Gastrocnemius medialis (tissue), 4 donors: ENCODE measurements around the gene CLCF1. TPM values are rescaled to one million over a fixed set of nuclear protein-coding genes. Genes with fewer than 3 reads are reported as not detected.

Experiments
- ATAC-seq, 2 donors: fragments of 150-250 bp; one replicate each; pipeline ENCODE4 v1.9.1; 2016
- DNase-seq, 2 donors: peaks; one replicate each; pipeline ENCODE4 v3.0.0-alpha.2; 2019
- H3K27ac ChIP-seq, 4 donors: fragments of 200-600 bp; sonication (generic); 1 replicate in 1 of 4; 2 replicates in 3 of 4; pipeline ENCODE4 v1.5.1; 2016 to 2018; ENCODE audit warnings: mild to moderate bottlenecking in 2 of 4, moderate library complexity in 1 of 4
- H3K27me3 ChIP-seq, 3 donors: fragments of 200-600 bp; sonication (generic) in 2 of 3; 1 replicate in 1 of 3; 2 replicates in 2 of 3; pipeline versions ENCODE4 v1.5.1 to v1.6.0; 2016 to 2019; ENCODE audit warnings: mild to moderate bottlenecking in 1 of 3, moderate library complexity in 1 of 3
- H3K36me3 ChIP-seq, 2 donors: fragments of 200-600 bp; sonication (generic) in 1 of 2; one replicate each; pipeline ENCODE4 v1.5.1; 2017 to 2018
- H3K4me1 ChIP-seq, 2 donors: fragments of 200-600 bp; sonication (generic) in 1 of 2; one replicate each; pipeline ENCODE4 v1.5.1; 2016 to 2017; ENCODE audit warnings: mild to moderate bottlenecking in 2 of 2
- H3K4me3 ChIP-seq, 4 donors: fragments of 200-600 bp; sonication (generic) in 3 of 4; 1 replicate in 1 of 4; 2 replicates in 3 of 4; pipeline ENCODE4 v1.5.1; 2016 to 2019; ENCODE audit warnings: mild to moderate bottlenecking in 2 of 4
- H3K9me3 ChIP-seq, 3 donors: fragments of 200-600 bp; sonication (generic) in 2 of 3; 1 replicate in 1 of 3; 2 replicates in 2 of 3; pipeline ENCODE4 v1.5.1; 2016 to 2019
- POLR2A ChIP-seq, 2 donors: fragments of 450-650 bp; IDR thresholded peaks; one replicate each; pipeline ENCODE4 v1.6.1; 2017; ENCODE audit warnings: antibody characterized with exemption in 2 of 2, mild to moderate bottlenecking in 2 of 2, moderate library complexity in 2 of 2
- in situ Hi-C, 4 donors: fragments of 200-750 bp; cut with MboI; loops; one replicate each; pipeline versions ENCODE4 v1.15.0 to v1.8.0; 2017; ENCODE audit warnings: low sequenced_read_pairs in 4 of 4
- intact Hi-C: fragments of 100-400 bp; cut with DNase I; formaldehyde crosslinking; loops from one replicate; pipeline ENCODE4 v1.15.1; 2023; ENCODE audit warnings: low total_unique reads
- total RNA-seq, 4 donors: library from RNA; depleted of rRNA; stranded (reverse); fragments of >200 nt; gene quantifications; one replicate each; pipeline versions ENCODE4 v1.1.0 to v1.2.3, GENCODE V29; 2016
- TF ChIP-seq, protein P1 (sequence below), 5 experiments: fragments of 450-650 bp in 3 of 5; fragments of 200-600 bp in 2 of 5; sonication (generic) in 2 of 5; IDR thresholded peaks in 4 of 5; conservative IDR thresholded peaks in 1 of 5; 1 replicate in 4 of 5; 2 replicates in 1 of 5; pipeline ENCODE4 v1.5.1; 2016 to 2019; ENCODE audit warnings: antibody characterized with exemption in 5 of 5, mild to moderate bottlenecking in 3 of 5, moderate library complexity in 3 of 5

CLCF1 gene
- total RNA-seq, 4 donors from 2014 or later = 0.24 to 2.7 (median 0.91) TPM

DNA sequence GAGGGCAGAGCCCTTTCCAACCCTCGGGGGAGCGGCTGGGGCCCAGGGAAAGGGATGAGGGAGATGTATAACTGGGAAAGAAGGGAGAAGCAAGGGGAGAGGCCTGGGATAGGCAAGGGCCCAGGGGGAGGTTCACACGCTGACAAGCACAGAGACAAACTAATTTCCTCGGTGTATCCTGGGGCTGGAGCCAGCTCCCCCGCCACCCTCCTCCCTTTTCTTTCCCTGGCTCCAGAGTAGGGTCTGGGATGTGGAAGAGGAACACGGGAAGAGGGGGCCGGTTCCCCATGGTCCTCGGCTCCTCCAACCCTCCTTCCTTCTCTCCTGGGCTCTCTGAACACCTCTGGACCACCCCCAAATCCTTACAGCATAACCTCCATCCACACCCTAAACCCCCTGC lies 6.9 kb downstream of the CLCF1 start:
- no peak for TF ChIP-seq POLR2A (IDR thresholded peaks at IDR 0.05)
- TF ChIP-seq, protein P1, sequence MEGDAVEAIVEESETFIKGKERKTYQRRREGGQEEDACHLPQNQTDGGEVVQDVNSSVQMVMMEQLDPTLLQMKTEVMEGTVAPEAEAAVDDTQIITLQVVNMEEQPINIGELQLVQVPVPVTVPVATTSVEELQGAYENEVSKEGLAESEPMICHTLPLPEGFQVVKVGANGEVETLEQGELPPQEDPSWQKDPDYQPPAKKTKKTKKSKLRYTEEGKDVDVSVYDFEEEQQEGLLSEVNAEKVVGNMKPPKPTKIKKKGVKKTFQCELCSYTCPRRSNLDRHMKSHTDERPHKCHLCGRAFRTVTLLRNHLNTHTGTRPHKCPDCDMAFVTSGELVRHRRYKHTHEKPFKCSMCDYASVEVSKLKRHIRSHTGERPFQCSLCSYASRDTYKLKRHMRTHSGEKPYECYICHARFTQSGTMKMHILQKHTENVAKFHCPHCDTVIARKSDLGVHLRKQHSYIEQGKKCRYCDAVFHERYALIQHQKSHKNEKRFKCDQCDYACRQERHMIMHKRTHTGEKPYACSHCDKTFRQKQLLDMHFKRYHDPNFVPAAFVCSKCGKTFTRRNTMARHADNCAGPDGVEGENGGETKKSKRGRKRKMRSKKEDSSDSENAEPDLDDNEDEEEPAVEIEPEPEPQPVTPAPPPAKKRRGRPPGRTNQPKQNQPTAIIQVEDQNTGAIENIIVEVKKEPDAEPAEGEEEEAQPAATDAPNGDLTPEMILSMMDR (IDR thresholded peaks at IDR 0.05 in 4 of 5, conservative IDR thresholded peaks at IDR 0.05 in 1 of 5) = no peak
- H3K27ac ChIP-seq = no peak overlapping the region
- no peak for DNase-seq
- intact Hi-C loops (no loop called here), in situ Hi-C loops (no loop called here)
- ATAC-seq = no peak
- peaks cover 0 to 25% (median 16%) of the 10 kb centered on the region in 3 donors for H3K27me3 ChIP-seq
- no peaks in the 10 kb centered on the region for H3K4me1 ChIP-seq
- no peaks in the 10 kb centered on the region for H3K9me3 ChIP-seq
- H3K4me3 ChIP-seq = no peak overlapping the region
- H3K36me3 ChIP-seq = no peaks in the 10 kb centered on the region

DNA sequence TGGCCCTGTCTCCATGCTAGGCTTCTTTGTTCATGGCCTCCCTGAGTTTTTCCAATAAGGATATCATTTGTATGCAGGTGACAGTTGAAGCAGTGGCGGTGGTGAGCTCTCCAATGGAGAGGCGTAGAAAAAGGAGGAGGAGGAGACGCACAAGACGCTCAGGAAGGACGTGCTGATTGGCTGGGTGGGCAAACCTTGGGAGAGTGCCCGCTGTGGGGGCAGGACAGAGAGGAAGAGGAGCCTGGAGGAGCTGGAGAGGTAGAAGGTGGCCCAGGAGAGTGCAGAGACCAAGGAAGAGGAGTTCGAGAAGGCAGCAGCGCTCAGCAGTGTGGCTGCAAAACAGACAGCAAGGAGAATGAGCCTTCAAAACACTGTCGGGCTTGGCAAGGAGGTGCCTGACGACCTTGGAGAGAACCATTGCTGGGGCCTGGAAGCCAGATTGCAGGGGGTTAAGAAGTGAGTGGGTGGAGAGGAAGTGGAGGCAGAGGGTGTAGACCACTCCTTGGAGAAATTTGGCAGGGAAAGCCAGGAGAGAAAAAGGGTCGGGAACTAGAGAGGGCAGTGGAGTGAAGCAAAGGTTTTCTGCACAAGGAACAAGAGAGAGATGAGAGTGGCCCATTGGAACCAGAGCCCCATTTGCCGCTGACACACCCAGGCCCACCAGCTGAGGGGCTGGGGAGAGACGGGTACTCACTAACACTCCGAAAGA lies 7.5 kb downstream of the CLCF1 start:
- no peak overlapping the region for H3K4me3 ChIP-seq
- TF ChIP-seq POLR2A (IDR thresholded peaks at IDR 0.05) = no peak
- TF ChIP-seq, protein P1 (IDR thresholded peaks at IDR 0.05 in 4 of 5, conservative IDR thresholded peaks at IDR 0.05 in 1 of 5) = no peak
- in situ Hi-C loops (no loop called here), intact Hi-C loops (no loop called here)
- H3K4me1 ChIP-seq = no peaks in the 10 kb centered on the region
- ATAC-seq (no peak), DNase-seq (no peak)
- H3K36me3 ChIP-seq = no peaks in the 10 kb centered on the region
- H3K27me3 ChIP-seq = peaks cover 0 to 20% (median 16%) of the 10 kb centered on the region in 3 donors
- H3K9me3 ChIP-seq = no peaks in the 10 kb centered on the region
- H3K27ac ChIP-seq = no peak overlapping the region

DNA sequence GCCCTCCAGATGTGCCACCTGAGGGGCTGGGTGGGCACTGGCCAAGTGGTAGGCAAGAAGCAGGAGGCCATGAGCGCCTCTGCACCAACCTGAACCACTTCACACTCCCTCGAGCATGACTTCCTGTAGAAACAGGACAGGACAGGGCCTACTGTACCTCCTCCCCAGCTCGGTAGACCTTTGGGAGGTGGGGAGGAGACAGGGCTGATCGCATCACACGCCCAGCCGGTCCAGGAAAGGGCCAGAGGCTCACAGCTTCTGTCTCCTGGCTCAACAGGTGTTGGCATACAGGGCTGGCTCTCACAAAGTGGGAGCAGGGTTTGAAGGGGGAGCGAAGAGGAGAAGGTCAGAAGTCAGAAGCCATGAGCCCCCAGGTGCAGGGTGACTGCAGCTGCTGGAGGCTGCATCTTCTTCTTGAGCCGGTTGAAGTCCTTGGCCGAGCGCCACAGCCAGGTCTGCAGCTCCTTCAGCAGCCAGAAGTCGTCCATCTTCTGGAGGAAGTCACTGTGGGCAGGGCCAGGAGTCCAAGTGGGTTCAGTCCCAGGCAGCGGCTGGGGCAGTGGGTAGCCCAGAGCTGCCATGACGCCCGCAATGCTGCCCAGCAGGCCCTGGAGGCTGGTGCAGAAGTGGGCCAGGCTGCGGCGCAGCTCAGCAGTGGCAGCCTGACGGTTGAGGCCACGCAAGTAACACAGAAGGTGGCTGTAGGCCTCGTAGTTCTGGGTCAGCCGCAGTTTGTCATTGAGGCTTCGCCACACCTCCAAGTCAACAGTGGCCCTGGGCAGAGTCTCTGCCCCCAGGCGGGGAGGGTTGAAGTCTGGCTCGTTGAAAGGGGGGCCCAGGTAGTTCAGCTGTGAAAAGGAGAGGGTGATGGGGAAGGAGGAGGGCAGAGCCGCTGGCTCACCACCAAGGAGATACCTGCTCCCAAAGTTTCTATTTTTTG lies 8.3 kb downstream of the CLCF1 start:
- Histone ChIP-seq H3K27ac (no peak overlapping the region), H3K4me1 (no peaks in the 10 kb centered on the region), H3K36me3 (no peaks in the 10 kb centered on the region), H3K9me3 (no peaks in the 10 kb centered on the region), H3K4me3 (no peak overlapping the region), H3K27me3 (peaks cover 0 to 13% (median 11%) of the 10 kb centered on the region in 3 donors)
- TF ChIP-seq, protein P1 (IDR thresholded peaks at IDR 0.05 in 4 of 5, conservative IDR thresholded peaks at IDR 0.05 in 1 of 5) = no peak
- TF ChIP-seq POLR2A (IDR thresholded peaks at IDR 0.05) = no peak
- in situ Hi-C loops = no loop called here
- DNase-seq = no peak
- no peak for ATAC-seq
- intact Hi-C loops = no loop called here

GRCh38 chr11:67364169-67364568 lies 9.2 kb downstream of the CLCF1 start:
- H3K4me3 ChIP-seq = no peak overlapping the region
- intact Hi-C loops (no loop called here), in situ Hi-C loops (no loop called here)
- ATAC-seq (no peak), DNase-seq (no peak)
- no peaks in the 10 kb centered on the region for H3K9me3 ChIP-seq
- H3K27ac ChIP-seq = no peak overlapping the region
- peaks cover 0 to 11% (median 10%) of the 10 kb centered on the region in 3 donors for H3K27me3 ChIP-seq
- no peaks in the 10 kb centered on the region for H3K4me1 ChIP-seq
- TF ChIP-seq POLR2A (IDR thresholded peaks at IDR 0.05) = no peak
- TF ChIP-seq, protein P1 (IDR thresholded peaks at IDR 0.05 in 4 of 5, conservative IDR thresholded peaks at IDR 0.05 in 1 of 5) = no peak
- no peaks in the 10 kb centered on the region for H3K36me3 ChIP-seq
